ENCODE data around the gene FAF1. TPM values are rescaled to one million over a fixed set of nuclear protein-coding genes. Genes with fewer than 3 reads are reported as not detected.

FAF1 gene
- total RNA-seq, 2 experiments from 2014 or later = 42.3 to 114 TPM

DNA sequence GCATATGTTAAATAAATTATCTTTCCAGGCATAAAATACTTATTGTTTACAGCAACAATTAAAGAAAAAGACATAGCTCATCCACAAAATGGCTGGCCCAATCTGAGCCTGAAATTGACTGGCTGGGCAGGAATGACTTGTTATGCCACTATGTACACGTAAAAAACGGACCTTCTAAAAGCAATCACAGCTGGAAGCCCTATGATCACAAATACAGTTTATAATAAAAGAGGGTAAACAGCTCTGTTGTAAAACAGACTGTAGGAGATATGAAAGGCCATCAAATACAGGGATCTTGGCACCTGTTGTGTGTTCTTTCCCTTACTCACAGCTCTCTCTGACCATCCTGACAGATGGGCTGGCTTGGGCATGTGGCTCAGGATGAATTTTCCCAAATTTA, 466.4 kb downstream of the FAF1 start:
- no TSS peak for BruUV-seq (replicated peaks)

DNA sequence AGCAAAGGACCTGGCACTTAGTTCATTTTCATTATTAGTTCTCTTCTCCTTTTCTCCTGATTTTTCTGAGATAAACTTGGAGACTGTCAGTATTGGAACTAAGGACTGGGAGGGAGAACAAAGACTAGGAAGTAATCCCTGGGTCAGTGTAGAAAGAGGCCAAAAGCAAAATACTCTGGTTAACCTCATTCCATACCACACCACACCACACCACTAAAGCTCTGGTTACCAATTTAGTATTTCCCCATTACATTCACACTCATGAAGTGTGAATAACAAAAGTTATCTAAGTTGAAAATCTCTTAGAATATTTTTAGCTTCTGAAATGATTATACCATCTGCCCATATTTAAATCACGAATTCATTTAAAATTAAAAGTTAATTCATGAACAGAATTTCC, 467.9 kb downstream of the FAF1 start:
- no peaks in the 10 kb centered on the region for H4K20me1 ChIP-seq (ENCODE audit: insufficient read depth, low read length)
- H3K9me2 ChIP-seq (ENCODE audit: insufficient read depth, low read length) = no peaks in the 10 kb centered on the region
- peaks cover 4% of the 10 kb centered on the region for H3K4me1 ChIP-seq (ENCODE audit: insufficient read depth, low read length, poor library complexity, severe bottlenecking)
- no peak overlapping the region for H3K27ac ChIP-seq (ENCODE audit: low read depth, low read length, poor library complexity, severe bottlenecking)
- POLR2A ChIA-PET = no interaction called here
- peaks cover 67% of the 10 kb centered on the region for H3K36me3 ChIP-seq (ENCODE audit: insufficient read depth, low read length)
- H3K4me3 ChIP-seq (ENCODE audit: low read depth, low read length, poor library complexity, severe bottlenecking) = no peak overlapping the region
- no peak overlapping the region for H2AFZ ChIP-seq (ENCODE audit: low read length)
- peaks cover 11% of the 10 kb centered on the region; the same call in 1 of the 2 replicates for H3K9me3 ChIP-seq (ENCODE audit: low read length)
- BruUV-seq (replicated peaks) = no TSS peak
- intact Hi-C loops (cut with micrococcal nuclease; ENCODE audit: unreplicated experiment) = no loop called here
- TF ChIP-seq, protein P1, sequence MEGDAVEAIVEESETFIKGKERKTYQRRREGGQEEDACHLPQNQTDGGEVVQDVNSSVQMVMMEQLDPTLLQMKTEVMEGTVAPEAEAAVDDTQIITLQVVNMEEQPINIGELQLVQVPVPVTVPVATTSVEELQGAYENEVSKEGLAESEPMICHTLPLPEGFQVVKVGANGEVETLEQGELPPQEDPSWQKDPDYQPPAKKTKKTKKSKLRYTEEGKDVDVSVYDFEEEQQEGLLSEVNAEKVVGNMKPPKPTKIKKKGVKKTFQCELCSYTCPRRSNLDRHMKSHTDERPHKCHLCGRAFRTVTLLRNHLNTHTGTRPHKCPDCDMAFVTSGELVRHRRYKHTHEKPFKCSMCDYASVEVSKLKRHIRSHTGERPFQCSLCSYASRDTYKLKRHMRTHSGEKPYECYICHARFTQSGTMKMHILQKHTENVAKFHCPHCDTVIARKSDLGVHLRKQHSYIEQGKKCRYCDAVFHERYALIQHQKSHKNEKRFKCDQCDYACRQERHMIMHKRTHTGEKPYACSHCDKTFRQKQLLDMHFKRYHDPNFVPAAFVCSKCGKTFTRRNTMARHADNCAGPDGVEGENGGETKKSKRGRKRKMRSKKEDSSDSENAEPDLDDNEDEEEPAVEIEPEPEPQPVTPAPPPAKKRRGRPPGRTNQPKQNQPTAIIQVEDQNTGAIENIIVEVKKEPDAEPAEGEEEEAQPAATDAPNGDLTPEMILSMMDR (conservative IDR thresholded peaks at IDR 0.05; ENCODE audit: low read length) = no peak
- no peak for TF ChIP-seq EZH2phosphoT487 (IDR thresholded peaks at IDR 0.05; ENCODE audit: borderline replicate concordance, low read depth, low read length)
- no peak overlapping the region for H3K4me2 ChIP-seq (ENCODE audit: low read length)
- CTCF ChIA-PET (ENCODE audit: unreplicated experiment) = no interaction called here
- no peaks in the 10 kb centered on the region for H3K79me2 ChIP-seq (ENCODE audit: insufficient read depth, low read depth, low read length)
- DNase-seq (ENCODE audit: low spot score) = no peak

More for the DNA sequence above, 466.4 kb downstream of the FAF1 start:
- peaks cover 4% of the 10 kb centered on the region for H3K4me1 ChIP-seq (ENCODE audit: insufficient read depth, low read length, poor library complexity, severe bottlenecking)
- intact Hi-C loops (cut with micrococcal nuclease; ENCODE audit: unreplicated experiment) = no loop called here
- no peak for DNase-seq (ENCODE audit: low spot score)
- H4K20me1 ChIP-seq (ENCODE audit: insufficient read depth, low read length) = no peaks in the 10 kb centered on the region
- no peak overlapping the region for H3K4me3 ChIP-seq (ENCODE audit: low read depth, low read length, poor library complexity, severe bottlenecking)
- H3K79me2 ChIP-seq (ENCODE audit: insufficient read depth, low read depth, low read length) = no peaks in the 10 kb centered on the region
- H3K36me3 ChIP-seq (ENCODE audit: insufficient read depth, low read length) = peaks cover 64% of the 10 kb centered on the region
- ChIA-PET POLR2A (interaction anchor here (1.1 kb wide), 1 partner anchor 9 kb away, joined by 3 read pairs; no protein-coding TSS in a partner anchor), CTCF (ENCODE audit: unreplicated experiment) (no interaction called here)
- no peak for TF ChIP-seq EZH2phosphoT487 (IDR thresholded peaks at IDR 0.05; ENCODE audit: borderline replicate concordance, low read depth, low read length)
- TF ChIP-seq, protein P1 (conservative IDR thresholded peaks at IDR 0.05; ENCODE audit: low read length) = no peak
- H3K4me2 ChIP-seq (ENCODE audit: low read length) = no peak overlapping the region
- H2AFZ ChIP-seq (ENCODE audit: low read length) = no peak overlapping the region
- no peaks in the 10 kb centered on the region for H3K9me2 ChIP-seq (ENCODE audit: insufficient read depth, low read length)
- H3K27ac ChIP-seq (ENCODE audit: low read depth, low read length, poor library complexity, severe bottlenecking) = no peak overlapping the region
- H3K9me3 ChIP-seq (ENCODE audit: low read length) = peaks cover 22% of the 10 kb centered on the region; the same call in 1 of the 2 replicates

DNA sequence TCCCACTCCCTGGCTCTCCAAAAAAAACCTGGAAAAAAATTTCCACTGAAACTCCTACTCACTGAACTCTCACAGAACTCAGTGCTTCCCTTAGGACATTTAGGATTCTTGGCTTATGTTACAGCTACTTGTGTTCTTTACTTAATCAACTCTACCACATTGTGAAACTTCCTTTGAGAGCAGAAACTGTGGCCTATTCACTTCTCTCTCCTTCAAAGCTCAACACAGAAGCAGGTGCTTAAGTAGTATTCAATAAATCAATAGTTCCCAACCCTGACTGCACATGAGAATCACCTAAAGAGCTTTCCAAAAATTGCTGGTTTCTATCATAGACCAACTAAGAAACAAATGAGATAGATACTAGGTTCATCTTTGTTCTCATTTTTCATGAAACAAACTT, 468.9 kb downstream of the FAF1 start:
- no TSS peak for BruUV-seq (replicated peaks)
- H3K36me3 ChIP-seq (ENCODE audit: insufficient read depth, low read length) = peaks cover 64% of the 10 kb centered on the region
- no peak overlapping the region for H2AFZ ChIP-seq (ENCODE audit: low read length)
- H3K9me3 ChIP-seq (ENCODE audit: low read length) = peaks cover 2% of the 10 kb centered on the region; the same call in 1 of the 2 replicates
- H3K27ac ChIP-seq (ENCODE audit: low read depth, low read length, poor library complexity, severe bottlenecking) = no peak overlapping the region
- no peaks in the 10 kb centered on the region for H3K9me2 ChIP-seq (ENCODE audit: insufficient read depth, low read length)
- no peak for DNase-seq (ENCODE audit: low spot score)
- intact Hi-C loops (cut with micrococcal nuclease; ENCODE audit: unreplicated experiment) = no loop called here
- no peak overlapping the region for H3K4me3 ChIP-seq (ENCODE audit: low read depth, low read length, poor library complexity, severe bottlenecking)
- H4K20me1 ChIP-seq (ENCODE audit: insufficient read depth, low read length) = no peaks in the 10 kb centered on the region
- H3K79me2 ChIP-seq (ENCODE audit: insufficient read depth, low read depth, low read length) = no peaks in the 10 kb centered on the region
- no peak for TF ChIP-seq EZH2phosphoT487 (IDR thresholded peaks at IDR 0.05; ENCODE audit: borderline replicate concordance, low read depth, low read length)
- no peak overlapping the region for H3K4me2 ChIP-seq (ENCODE audit: low read length)
- ChIA-PET CTCF (ENCODE audit: unreplicated experiment) (no interaction called here), POLR2A (interaction anchor here (0.5 to 0.6 kb wide), 3 partner anchors 9 to 757 kb away, joined by 3 to 4 read pairs (median 3); no protein-coding TSS in a partner anchor)
- no peaks in the 10 kb centered on the region for H3K4me1 ChIP-seq (ENCODE audit: insufficient read depth, low read length, poor library complexity, severe bottlenecking)

Measured in OCI-LY7 (cell line).